ENCODE data around the gene IGSF21.
"Not testable (repeated sequence)": the region's sequence is repeated elsewhere in the genome, so short reads cannot be mapped to it uniquely, and the experiment has no call there.

IGSF21 gene

GRCh38 chr1:18411820-18412641, 304.4 kb downstream of the IGSF21 start:
- DNase-seq: peak; percentile 63

- DNase-seq: peak; percentile 60
These were observed 305.3 kb downstream of the IGSF21 start for GRCh38 chr1:18412882-18413353.

GRCh38 chr1:18413541-18414305, 306.1 kb downstream of the IGSF21 start:
- DNase-seq: peak; percentile 94

GRCh38 chr1:18414321-18414720, 306.7 kb downstream of the IGSF21 start:
- peak; percentile 86 for DNase-seq

GRCh38 chr1:18414872-18415447, 307.4 kb downstream of the IGSF21 start:
- no peak for DNase-seq

- no peak for DNase-seq
These were observed 307.9 kb downstream of the IGSF21 start for GRCh38 chr1:18415448-18416027.

- DNase-seq: not testable (repeated sequence)
These were observed 308.5 kb downstream of the IGSF21 start for GRCh38 chr1:18416126-18416525.

GRCh38 chr1:18417316-18418269, 310.0 kb downstream of the IGSF21 start:
- DNase-seq: no peak

- no peak for DNase-seq
These were observed 311.7 kb downstream of the IGSF21 start for GRCh38 chr1:18419113-18419844.

GRCh38 chr1:18419845-18420184, 312.2 kb downstream of the IGSF21 start:
- DNase-seq: no peak

GRCh38 chr1:18422076-18422777, 314.6 kb downstream of the IGSF21 start:
- no peak for DNase-seq

GRCh38 chr1:18422954-18423353, 315.4 kb downstream of the IGSF21 start:
- DNase-seq: peak; percentile 77

GRCh38 chr1:18426580-18426979, 319.0 kb downstream of the IGSF21 start:
- no peak for DNase-seq

Measured in islet precursor cell (in vitro differentiated cells).